RCC 7860 (cell line): Measurements from ENCODE around the gene SUN5.
"Not testable (repeated sequence)": the region's sequence is repeated elsewhere in the genome, so short reads cannot be mapped to it uniquely, and the experiment has no call there.

Experiments used
- DNase-seq: peaks from one replicate; pipeline ENCODE4 v3.0.0-alpha.2; 2015; ENCODE audit warnings: low spot score
- FAIRE-seq: peaks from 2 replicates; lab custom pipeline; 2012; peaks lifted over from hg19 to GRCh38; lab: Jason Lieb, UNC

Gene SUN5

DNA sequence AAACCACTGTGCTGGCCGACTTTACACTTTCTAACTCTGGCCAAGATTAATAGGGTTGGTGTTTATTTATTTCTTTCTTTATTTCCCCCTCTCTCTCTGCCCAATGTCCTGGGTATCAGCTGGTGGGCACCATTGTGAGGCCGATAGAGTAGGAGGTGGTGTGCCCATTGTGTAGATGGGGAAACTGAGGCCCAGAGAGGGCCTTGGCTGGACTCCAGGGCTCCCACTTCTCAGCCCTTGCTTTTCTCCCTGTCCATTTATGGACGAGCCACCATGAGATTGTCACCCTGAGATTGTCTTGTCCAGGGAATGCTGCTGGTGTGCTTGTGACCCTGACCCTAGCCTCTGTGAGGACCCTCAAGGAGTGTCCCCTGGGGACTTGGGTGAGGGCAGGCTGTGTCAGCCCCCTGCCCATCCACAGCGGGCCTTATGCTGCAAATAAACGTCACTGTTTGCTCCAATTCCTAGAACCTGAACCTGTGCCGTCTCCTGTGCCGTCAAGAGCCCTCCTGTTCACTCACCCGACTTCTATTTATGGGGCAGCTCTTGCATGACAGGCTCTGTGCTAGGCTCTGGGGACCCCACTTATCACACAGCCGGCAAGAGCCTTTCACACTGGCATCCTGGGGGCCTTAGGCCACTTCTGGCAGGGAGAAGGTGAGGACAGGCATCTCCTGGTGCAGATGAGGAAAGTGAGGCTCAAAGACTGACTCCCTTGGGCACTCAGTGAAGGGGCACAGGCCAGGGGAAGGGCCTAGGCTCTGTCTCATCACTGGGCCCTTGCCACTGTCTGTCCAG lies 24.8 kb downstream of the SUN5 start:
- FAIRE-seq = no peak
- no peak for DNase-seq

DNA sequence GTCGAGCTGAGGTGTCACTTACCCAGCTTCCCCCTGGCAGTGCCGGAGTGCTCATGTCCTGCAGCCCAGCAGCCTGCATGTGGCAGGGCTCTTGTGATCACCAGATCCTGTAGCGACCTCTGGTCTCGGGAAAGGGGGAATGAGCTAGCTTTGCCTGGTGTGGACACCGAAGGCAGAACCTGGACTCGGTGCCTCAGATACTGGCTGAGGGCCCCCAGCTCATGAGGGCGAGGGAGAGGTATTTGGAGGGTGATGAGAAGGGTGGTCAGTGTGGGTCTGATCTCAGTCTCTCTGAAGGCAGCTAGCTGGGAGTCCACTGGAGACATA lies 26.3 kb downstream of the SUN5 start:
- DNase-seq = no peak

DNA sequence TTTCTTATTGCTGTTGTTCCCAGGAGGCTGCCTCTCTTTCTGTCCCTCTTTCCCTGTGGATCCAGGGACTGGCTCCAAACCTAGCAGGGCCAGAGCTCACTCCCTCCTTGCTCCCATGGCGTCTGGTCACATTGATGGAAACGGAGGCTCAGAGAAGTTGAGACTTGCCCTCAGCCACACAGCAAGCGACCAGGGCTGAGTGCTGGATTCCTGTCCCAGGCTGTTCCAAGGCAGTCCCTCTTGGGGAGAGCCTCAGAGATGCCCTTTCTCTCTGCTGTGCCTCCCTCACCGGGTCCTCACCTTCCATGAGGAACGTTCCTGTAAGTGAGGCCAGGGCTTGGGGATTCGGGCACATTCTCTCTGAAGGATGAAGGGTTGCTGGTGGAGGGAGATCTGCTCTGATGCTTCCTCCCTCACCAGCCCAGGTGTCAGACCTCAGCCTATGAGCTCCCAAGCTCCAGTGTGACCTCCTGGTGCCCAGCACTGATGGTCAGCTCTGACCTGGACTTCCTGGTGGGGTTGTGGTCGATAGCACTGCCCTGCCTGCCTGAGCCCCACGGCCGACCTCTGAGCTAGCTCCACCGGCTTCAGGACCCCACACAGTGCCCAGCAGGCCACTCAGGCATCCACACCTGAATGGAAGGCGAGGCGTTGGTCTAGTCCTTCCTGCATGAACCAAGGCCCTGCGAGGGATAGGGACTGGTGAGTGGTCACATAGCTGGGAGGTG lies 26.8 kb downstream of the SUN5 start:
- DNase-seq (no peak), FAIRE-seq (no peak)

More for the DNA sequence above, 26.3 kb downstream of the SUN5 start:
- no peak for FAIRE-seq

DNA sequence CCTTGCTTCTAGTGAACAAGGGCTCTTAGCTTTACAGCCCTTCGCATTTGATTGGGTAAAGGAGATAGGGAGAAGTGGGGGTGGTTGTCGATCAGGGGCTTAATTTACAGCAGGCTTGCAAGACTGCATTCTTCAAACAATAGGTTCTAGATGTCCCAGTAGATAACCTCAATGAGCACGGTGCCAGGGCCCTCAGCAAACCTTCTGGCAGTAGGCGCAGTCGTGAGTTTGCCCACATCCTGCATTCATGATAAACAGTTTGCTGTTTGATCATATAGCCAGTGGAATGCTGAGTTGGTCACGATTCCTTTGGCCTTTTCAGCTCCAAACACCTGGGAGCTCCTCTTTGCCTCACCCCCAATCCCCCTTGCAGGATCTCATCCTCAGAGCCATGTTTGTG lies 27.5 kb downstream of the SUN5 start:
- no peak for DNase-seq
- FAIRE-seq = no peak

DNA sequence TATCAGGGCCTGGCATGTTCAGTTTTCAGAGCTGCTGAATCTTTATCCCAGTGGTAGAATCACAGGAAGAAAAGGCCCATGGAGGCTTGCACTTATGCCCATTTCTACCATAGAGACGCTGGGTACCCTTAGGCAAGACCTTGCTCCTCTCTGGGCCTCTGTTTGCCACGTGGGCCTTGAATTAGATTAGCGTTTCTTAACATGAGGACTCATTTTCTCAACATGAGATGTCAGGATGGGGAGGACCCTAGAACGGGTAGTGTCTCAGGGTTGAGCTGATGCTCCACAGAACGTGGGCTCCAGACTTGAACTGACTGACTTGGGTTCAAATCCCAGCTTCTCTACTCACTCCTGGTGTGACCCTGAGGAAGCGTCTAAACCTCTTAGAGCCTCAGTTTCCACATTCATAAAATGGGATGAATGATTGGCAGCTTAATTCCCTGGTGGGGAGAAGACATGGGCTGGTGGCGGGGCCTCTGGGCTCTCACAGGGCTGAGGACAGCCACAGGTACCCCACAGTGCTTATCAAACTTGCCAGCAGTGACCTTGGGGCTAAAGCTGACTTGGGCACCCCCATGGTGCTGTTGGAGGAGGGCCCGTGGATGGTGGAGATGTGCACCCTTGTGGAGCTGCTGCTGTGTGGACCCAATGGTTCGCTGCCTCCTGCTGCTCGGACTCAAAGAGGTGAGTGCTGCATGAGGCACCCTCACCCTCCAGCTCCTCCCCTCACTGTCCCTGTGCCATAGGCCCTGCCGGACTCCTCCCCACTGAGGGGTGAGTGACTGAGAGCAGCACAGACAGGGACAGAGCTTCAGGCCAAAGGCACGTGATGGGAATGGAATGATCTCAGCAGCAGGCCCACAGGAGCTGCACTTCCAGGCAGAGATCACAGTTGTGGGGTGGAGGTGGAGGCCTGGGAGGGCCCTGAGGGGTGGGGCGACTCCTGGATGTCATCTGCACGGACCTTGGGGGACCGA lies 28.2 kb downstream of the SUN5 start:
- DNase-seq (no peak), FAIRE-seq (no peak)

DNA sequence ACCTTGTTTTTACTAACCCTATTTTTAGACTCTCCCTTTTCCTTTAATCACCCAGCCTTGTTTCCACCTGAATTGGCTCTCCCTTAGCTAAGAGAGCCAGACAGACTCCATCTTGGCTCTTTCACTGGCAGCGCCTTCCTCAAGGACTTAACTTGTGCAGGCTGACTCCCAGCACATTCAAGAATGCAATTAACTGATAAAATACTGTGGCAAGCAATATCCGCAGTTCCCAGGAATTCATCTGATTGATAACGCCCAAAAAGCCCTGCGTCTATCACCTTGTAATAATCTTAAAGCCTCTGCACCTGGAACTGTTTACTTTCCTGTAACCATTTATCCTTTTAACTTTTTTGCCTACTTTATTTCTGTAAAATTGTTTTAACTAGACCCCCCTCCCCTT lies 29.1 kb downstream of the SUN5 start:
- FAIRE-seq, DNase-seq: not testable (repeated sequence)

DNA sequence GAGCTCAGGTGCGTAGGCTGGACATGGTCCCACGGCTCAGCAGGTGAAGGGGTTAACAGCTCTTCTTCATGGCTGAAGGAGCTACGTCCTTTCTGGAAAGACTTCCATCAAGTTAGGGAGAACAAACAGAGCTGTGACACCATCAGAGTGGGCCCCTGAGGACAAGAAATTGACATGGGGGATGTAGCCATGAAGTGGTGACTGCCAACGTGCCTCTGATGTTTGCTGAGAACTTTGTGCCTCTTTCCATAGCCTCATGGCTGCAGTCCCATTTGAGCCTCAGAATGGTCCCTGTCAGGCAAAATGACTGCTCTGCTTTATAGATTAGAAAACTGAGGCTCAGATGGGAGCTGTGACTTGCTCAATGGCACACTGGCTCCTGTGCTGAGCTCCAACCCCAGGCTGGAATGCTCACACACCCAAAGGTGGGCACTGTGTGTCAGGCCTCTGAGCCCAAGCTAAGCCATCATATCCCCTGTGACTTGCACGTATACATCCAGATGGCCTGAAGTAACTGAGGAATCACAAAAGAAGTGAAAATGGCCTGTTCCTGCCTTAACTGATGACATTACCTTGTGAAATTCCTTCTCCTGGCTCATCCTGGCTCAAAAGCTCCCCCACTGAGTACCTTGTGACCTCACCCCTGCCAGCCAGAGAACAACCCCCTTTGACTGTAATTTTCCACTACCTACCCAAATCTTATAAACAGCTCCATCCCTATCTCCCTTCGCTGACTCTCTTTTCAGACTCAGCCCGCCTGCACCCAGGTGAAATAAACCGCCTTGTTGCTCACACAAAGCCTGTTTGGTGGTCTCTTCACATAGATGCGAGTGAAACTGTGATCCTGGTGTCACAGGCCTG lies 29.8 kb downstream of the SUN5 start:
- DNase-seq, FAIRE-seq: not testable (repeated sequence)

DNA sequence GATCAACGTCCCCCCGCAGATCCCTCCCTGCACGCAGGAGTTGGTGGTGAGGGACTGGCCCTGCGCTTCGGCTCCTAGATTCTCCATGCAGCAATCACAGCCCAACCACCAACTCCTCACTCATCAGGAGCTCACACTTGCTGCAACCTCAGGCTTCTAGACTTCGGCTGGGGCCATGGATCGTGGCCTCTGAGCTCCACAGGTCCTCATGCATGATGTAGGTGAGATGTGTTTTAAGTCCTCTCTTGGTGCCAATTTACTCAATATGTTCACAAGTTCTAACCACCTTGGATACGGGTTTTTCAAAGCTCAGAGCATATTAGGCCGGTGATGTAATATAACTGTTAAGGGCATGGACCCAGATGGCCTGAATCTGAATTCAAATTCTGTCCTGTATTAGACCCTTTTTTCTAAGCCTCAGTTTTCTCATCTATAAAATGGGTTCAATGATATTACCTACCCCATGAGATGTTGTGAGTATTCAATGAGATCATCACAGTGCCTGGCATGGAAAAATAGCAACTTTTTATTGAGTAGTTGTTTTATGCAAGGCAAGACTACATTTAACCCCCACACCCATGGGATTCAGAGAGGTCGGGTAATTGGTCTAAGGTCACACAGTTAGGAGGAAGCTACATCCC lies 31.0 kb downstream of the SUN5 start:
- FAIRE-seq (no peak), DNase-seq (no peak)

DNA sequence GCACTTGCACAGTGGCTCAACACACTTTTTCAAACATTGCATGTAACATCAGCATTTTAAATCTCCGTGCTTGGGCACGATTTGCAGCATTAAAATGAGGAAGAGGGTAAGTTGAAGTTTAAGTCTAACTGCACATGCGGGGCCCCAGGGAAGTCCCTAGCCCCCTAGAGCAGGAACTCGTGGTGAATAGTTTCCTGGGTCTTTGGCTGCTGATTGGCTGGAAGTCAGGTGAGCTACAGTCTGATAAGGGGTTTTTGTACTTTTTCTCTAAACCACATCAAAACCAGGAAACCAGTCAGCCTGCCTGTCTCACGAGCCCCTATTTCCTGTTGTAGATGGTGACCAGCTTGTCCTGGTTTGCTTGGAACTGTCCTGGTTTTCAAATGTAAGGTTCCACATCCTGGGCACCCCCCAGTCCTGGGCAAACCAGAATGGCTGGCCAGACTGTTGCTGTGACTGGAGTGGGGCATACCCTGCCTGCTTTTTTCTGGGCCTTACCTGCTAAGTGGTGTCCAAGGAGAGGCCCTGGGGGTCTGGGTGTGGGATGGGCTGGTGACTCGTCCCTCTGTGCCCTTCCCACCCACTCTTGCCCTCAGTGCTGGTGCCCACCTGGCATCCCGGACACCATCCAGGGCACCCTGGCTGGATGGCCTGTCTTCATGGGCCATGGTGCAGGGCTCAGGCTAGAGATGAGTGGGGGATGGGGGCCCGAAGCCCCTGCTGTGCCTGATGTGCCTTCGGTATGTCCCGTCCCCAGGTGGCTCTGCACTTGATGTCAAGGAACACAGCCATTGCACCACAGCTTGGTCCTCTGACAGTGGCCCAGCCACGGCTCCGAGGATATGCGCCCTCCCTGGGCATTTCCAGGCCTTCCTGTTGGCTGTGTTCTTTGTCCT lies 31.8 kb downstream of the SUN5 start:
- no peak for FAIRE-seq
- no peak for DNase-seq

DNA sequence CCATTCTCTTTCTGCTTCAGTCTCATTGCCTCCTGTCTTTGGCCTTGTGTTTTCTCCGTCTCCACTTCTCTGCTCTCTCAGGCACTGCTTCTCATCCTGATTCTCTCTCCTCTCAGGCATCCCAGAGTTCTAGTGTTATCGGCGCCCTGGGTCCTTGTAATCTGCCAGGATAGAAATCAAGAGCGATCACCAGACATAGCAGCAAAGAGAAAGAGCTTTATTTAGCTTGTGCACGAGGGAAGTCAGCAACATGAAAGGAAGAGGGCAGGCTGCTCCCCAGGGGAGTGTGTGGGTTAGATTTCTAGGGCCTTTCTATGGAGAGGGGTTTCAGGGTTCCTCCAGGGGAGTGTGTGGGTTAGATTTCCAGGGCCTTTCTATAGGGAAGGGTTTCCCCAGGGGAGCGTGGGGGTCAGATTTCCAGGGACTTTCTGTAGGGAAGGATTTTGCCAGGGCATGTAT lies 32.5 kb downstream of the SUN5 start:
- FAIRE-seq (no peak), DNase-seq (no peak)

DNA sequence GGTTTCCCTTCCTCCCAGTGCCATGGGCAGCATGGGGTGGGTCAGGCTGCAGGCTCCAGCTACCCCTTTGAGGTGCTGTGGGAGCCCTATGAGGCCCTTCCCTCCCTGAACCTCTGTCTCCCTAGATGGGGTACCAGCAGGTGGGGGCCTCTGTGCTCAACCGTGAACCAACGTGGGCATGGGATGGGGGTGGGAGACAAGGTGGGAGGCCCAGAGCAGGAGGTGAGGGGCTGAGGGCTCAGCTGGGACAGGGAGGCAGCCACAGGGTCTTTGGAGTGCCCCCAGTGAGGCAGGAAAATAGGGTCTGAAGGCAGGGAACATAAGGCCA lies 33.3 kb downstream of the SUN5 start:
- no peak for DNase-seq
- no peak for FAIRE-seq

DNA sequence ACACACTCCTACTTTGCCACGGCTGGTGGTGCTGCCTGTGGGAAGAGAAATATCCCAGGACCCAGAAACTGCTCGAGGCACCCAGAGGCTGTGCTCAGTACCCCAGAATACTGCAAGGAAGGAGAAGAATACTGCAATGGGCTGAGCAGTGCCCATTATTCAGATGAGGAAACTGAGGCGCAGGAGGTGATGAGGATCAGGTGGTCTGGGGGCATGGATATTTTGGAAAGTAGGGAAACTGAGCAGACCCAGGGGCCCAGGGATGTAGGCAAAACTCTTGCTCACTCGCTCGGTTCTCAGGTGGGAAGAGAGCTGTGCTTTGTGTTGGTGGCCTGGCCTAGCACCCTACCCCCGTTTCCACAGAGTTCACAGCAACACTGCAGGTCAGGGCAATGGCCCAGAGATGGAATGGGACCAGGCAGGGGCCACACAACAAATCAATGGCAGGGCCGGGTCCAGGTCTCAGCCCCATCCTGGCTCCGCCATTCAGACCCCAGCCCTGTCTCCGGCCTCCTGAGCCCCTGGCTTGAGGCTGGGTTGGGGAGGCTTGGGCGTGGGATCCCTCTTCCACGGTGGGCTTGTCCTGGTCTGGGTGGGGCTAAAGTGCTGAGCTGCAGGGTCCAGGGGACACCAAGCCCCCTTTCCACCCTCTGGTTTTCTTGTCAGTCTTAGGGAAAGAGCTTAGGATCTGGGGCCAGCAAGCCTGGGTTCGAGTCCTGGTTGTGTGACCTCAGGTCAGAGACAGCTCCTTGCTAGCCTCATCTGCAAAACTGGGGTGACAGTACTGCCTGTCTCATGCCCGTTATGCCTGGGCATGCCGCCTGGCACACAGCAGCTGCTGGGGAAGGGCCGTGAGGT lies 33.9 kb downstream of the SUN5 start:
- no peak for DNase-seq
- no peak for FAIRE-seq

DNA sequence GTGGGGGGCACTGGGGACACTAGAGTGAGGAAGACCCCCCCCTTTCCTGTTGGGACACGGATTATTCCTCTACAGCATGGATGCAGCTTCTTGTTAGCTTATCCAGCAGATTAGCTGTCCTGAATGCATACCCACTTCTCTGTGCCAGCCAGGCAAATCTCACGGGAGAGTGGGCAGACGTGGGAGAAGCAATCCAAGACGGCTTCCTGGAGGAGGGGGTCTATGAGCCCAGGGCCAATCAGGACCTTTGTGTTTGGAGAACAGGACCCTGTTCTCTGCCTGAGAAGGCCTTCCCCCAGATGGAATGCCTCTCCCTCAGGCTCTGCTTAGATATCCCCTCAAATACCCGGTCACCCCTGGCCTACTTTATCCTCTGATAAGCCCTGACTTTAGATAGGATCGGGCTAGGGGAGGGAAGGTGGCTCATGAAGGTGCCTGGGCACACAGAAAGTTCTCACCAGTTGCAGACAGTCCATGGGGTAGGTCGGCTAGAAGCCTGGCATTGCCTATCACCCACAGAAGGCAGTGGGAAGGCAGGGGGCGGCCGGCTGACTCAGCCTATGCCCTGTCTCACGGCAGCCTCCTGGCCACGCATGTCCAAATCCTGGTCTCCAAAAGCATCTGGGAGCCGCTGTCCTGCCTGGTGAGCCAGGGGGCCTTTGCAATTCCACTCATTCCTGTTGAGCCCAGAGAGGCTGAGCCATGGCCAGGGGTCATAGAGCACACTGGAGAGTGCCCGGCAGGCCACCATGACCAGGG lies 34.7 kb downstream of the SUN5 start:
- no peak for DNase-seq
- no peak for FAIRE-seq

DNA sequence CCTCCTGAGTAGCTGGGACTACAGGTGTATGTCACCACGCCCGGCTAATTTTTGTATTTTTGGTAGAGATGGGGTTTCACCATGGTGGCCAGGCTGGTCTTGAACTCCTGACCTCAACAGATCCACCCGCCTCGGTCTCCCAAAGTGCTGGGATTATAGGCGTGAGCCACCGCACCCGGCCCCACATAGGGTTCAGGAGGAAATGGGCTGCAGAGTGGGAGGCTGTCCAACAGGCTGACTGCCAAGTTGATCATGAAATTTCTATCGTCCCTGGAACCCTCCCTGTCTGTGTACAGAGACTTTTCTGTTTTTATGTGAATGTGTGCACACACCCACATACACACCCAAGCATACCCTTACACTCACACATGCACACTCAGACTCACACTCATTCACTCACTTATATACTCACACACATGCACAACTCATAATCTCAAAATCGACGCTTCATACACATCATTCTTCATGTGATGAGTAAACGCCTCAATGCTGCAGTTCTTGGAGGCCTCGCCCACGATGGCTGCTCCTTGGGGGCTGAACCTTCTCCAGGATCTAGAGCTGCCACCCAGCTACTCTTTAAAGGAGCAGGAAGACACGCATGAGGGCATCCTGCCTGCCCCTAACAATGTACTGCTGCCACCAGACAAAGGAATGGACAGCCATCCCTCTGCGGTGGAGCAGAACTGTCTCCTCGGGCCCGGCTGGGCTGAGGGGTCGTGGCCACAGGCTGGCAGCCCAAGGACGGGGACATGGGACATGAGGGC lies 35.6 kb downstream of the SUN5 start:
- no peak for DNase-seq

DNA sequence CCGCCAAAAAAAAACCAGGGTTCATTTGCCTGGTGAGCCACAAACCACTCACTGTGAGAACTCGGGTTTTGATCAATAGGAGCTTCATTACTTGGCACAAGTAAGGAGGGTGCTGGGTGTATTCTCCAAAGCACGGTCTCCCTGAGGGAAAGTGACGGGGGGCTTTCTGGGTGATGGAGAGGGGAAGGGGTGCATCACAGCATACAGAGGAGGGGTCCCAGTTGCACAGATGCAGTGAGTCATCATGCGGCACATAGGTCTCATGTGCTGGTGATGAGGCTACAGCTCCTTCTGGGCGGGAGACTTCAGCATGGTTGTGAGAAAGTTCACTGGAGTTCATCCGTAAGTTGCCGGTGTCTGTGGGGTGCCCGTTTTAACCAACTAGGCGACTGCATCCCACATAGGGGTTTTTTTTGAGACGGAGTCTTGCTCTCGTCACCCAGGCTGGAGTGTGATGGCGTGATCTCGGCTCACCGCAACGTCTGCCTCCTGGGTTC lies 36.2 kb downstream of the SUN5 start:
- no peak for FAIRE-seq
- DNase-seq = no peak

More for the DNA sequence above, 35.6 kb downstream of the SUN5 start:
- no peak for FAIRE-seq
